NCI-H226 (cell line): Measurements from ENCODE around the gene TRAPPC6A.
A peak's percentile ranks its signal among the peaks of the same experiment; 100 is the strongest.

Experiments
- DNase-seq: peaks from one replicate; pipeline ENCODE4 v3.0.0-alpha.2; 2015

Gene TRAPPC6A

DNA sequence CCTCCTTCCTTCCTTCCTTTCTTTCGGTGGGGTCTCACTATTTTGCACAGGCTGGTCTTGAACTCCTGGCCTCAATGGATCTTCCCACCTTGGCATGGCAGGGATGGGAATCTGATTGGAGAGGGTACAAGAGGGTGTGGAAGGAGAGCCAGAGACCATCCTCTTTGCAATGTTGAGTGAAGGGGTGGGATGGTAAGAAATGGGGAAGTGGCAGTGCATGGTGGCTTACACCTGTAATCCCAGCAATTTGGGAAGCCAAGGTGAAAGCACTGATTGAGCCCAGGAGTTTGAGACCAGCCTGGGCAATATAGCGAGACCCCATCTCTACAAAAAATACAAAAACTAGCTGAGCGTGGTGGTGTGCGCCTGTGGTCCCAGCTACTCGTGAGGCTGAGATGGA is 6.1 kb upstream of the TRAPPC6A start:
- DNase-seq, result no peak

DNA sequence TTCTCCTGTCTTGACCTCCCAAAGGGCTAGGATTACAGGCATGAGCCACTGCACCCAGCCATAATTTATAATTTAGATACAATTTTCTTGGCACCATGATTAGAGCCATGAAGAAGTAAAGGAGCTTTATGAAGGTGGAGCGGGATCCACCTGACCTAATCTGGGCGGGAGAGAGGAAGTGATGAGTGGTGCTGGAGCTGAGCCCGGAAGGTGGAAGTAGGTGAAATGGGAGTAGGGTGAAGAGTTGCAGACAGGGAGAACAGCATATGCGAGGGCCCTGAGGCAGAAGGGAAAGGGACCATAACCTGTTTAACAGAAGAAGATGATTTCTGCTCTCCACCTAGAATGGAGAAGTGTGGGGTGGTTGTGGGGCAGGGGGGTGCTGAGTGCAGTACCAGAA is 4.7 kb upstream of the TRAPPC6A start:
- DNase-seq, result peak; percentile 15

DNA sequence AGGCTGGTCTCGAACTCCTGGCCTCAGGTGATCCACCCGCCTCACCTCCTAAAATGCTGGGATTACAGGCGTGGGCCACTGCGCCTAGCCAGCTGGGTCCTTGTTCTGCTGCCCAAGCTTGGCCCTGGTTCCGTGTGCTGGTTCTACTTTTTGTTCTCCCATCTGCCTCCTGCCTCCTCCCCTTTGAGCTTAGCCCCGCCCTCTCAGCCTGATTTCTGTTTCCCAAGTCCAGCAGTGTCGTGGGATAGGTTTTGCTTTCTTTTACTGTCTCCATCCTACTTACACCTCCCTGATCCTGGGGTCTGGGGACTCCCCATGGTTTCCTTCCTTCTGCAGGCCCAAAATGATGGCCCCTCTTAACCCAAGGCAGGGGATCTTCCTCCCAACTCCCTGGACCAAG is 2.9 kb upstream of the TRAPPC6A start:
- DNase-seq, result no peak

DNA sequence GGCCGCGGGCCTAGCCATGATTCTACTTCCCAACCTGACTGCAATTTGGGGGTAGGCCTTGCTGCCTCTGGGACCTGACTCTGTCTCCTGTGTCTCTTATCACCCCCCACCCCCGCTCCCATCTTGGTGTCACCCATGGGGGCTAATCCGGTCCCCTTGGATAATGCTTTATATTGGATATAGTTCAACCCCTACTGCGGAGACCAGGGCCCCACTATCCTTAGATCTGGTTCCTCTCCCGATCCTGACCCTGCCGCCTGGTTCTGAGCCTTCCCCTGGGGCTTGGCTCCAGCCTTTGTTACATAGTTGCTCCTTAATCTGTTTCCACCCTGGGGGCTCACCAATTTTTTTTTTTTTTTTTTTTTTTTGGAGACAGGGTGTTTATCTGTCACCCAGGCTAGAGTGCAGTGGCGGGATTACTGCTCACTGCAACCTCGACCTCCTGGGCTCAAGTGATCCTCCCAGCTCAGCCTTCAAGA is 1.9 kb upstream of the TRAPPC6A start:
- no peak for DNase-seq

- no peak for DNase-seq
Measured at GRCh38 chr19:45179072-45179891, 1.2 kb upstream of the TRAPPC6A start.

GRCh38 chr19:45178262-45179071 is 430 bp upstream of the TRAPPC6A start, which contains the start of gene BLOC1S3:
TSS of gene BLOC1S3 (plus strand) at chr19:45178784. CDS start at chr19:45179297, 513 bp downstream.
- DNase-seq, result peak; percentile 100

DNA sequence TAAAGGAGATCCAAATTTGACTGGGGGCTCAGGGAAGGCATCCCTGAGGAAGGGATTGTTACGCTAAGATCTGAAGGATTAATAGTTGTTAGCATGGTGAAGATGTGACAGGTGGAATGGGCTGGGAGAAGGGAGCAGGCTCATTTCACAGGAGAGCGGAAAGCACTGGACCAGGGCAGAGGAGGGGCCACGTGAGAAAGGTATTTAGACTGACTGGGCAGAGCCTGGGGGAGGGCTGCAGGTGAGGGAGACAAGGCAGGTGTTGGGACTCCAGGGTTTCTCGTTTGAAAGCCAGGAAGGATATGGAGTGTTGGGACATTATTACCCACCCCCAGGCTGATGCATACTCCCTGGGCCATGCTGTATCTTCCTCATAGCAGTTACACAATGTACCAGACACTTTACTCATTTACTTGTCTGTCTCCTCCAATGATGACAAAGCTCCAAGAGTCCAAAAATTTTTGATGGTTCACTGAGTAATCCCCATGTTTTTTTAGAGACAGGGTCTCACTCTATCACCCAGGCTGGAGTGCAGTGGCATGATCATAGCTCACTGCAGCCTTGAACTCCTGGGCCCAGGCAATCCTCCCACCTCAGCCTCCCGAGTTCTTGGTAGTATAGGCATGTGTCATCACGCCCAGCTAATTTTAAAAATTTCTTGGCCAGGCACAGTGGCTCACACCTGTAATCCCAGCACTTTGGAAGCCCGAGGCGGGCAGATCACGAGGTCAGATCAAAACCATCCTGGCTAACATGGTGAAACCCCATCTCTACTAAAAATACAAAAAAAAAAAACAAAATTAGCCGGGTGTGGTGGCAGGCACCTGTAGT is 2.3 kb downstream of the TRAPPC6A start:
- no peak for DNase-seq

DNA sequence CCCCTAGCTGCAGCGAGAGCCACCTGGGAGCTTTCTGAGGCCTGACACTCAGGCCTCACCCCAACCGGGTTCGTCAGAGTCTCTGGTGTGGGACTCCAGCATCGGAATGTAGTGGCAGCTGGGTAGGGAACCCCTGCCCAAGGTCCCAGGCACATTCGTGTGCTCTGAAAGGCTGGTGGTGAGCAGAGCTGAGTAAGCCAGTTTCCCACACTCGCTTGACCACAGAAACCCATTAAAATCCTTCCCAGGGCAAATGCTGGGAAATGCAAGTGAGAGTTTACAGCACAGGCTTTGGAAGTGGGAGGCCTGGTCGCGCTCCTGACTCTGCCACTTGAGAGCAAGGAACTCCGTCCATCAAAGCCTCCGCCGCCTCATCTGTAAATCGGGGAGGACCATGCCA is 4.2 kb downstream of the TRAPPC6A start:
- DNase-seq, result no peak

GRCh38 chr19:45172611-45173208 is 5.3 kb downstream of the TRAPPC6A start:
- DNase-seq, result no peak

DNA sequence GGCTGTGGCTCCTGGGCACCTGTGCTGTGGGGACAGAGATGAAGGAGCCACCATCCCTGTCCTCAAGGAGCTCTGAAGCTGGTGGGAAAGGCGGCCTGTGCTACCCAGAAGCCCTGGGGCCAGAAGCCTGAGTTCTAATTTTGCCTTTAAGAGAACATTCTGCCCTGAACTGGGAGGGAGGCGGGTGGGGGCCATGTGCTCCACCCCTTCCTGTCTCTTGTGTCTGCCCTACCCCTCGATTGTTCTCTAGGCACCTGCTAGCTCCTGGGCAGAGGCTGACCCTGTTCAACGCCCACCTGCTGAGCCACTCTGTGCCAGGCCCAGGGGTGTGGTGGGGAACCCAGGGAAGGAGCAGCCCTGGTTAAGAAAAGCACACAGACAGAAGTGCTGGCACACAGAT is 5.9 kb downstream of the TRAPPC6A start:
- no peak for DNase-seq

GRCh38 chr19:45171211-45171623 is 6.8 kb downstream of the TRAPPC6A start:
- DNase-seq, result no peak

DNA sequence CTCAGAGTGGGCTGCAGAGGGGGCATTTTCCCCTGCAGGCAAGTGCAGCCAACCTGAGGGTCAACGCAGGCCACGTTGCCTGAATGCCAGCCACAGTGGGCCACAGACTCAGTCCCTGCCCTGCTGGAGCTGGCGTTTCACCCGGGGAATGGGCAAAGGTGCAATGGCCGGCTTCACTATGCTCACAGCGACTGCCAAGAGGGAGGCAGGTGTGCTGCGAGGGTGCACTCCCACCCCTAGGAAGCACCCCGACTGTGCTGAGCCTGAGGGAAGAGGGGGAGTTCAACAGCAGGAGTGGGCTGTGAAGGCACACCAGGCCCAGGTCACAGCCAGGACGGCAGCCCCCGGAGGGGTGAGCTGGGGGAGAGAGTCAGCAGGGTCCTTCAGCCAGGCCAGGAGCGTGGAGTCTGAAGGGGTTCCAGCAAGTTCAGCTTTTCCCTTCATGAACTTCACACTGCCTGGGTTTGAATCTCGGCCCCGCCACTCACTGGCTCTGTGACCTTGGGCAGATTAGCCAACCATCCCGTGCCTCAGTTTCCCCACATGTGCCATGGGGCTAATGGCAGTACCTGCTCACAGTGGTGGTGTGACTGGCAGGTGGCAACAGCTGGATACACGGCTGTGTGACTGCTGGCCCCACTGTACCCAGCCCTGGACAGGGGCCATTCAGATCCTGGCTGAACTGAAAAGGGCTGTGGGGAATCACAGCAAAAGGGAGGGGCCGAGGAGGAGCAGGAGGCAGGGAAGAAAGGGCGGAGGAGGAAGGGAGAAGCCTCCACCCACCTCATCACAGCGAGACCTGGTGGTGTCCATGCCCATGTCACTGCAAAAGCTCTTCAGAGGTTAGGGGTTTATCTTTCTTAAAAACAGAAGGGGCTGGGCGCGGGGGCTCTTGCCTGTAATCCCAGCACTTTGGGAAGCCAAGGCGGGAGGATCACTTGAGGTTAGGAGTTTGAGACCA is 7.6 kb downstream of the TRAPPC6A start:
- no peak for DNase-seq

- no peak for DNase-seq
Measured at GRCh38 chr19:45169602-45170001, 8.4 kb downstream of the TRAPPC6A start.

GRCh38 chr19:45168767-45169351 is 9.2 kb downstream of the TRAPPC6A start:
- DNase-seq, result no peak

- DNase-seq, result no peak
Measured at GRCh38 chr19:45166723-45167252, 11.2 kb downstream of the TRAPPC6A start.

DNA sequence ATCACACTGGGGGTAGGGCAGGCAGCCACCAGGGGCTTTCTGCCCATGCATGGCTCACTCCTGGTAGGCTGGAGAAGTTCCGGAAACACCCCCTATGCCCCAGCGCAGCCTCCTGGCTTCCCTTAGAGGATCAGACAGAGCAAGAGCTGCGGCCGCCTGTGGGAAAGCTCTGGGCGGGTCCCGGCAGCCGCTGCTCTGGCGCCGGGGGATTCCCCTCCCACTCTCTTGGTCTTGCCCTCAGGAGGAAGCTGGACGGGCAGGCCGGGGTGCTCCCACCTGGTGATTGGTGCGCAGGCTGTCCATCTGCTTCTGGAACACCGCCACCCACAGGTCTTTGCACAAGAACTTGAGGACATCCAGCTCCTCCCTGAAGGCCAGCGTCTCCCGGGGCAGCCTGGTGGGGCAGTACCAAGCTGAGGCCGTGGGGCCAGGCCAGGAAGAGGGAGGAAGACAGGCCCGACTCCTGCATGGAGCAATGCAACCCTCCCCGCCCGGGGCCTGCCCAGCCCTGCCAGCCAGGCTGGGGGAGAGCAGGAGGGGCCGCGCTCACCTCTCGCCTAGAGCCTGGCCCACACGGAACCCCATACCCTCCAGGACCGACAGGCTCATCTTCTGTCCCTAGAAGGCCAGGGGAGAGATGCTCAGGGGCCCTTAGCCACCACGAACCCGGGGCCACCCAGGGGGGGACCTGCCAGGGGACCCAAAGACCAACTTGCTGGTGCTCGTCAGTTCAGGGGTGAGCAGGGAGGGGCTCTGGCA is 13.3 kb downstream of the TRAPPC6A start:
- DNase-seq, result peak; percentile 94

DNA sequence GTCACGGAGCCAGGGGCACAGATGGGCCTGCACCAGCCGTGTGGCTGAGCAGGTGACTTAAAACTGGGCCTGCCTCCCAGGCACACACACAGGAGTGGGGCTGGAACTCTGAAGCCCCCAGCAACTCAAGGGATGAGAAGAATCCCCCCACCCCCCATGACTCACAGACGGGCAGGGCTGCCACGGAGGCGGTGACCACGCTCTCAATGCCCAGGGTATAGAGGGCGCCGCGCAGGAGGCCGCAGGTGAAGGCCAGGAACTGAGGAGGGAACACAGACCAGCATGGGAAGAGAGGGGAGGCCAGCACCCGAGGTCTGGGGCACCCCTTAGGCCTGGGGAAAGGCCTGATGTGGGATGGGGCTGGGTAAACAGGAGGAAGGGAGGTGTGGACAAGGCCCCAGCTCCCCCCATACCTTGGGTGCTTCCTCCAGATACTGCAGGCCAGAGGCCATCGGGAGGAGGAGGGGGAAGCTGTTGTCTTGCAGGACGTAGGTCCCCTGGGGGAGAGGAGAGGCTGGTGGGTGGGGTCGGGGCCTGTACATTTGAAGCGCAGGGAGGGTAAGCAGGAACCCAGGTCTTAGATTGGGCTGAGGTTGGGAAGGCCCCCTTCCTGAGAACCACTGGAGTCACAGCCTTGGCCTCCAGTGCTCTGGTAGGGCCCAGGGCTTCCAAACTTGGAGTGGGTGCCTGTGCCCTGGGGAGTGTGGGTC is 14.1 kb downstream of the TRAPPC6A start:
- no peak for DNase-seq

- DNase-seq, result no peak
Measured at GRCh38 chr19:45163156-45163555, 14.9 kb downstream of the TRAPPC6A start.

DNA sequence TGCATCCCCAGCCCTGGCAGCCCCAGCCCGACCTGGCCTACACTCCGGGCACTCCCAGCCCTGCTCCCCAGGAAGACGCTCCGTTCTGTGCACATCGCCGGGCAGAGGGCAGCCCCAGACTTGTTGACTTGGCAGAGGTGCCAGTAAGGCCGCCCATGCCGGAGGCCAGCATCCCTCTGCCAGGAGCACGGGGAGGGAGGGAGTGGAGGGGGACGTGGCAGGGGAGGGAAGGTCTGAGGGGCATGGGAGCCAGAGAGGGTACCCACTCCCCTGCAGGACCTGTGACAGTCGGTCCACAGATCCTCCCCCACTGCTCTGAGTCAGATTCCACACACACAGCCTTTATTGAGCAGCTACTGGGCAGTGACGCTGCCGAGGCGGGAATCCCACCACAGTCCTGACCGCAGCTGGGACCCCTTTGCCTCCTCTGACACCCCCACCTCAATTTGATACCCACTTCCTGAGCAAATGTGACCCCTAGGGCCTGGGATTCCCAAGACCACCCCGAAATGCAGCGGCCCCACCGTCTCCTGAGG is 15.4 kb downstream of the TRAPPC6A start:
- no peak for DNase-seq
